ENCODE results near the gene ECI1. TPM values are rescaled to one million over a fixed set of nuclear protein-coding genes. Genes with fewer than 3 reads are reported as not detected.

The ECI1 gene
- total RNA-seq, 2 donors from 2014 or later = 29.3 to 39.1 TPM

- no peaks in the 10 kb centered on the region for H3K27me3 ChIP-seq (replicated peaks; ENCODE audit: insufficient read depth)
- H3K36me3 ChIP-seq = peaks cover 55% of the 10 kb centered on the region
- DNase-seq (ENCODE audit: low spot score) (no peak), ATAC-seq (ENCODE audit: insufficient number of reproducible peaks, low FRiP score, low read depth) (no peak)
- peaks cover 10 to 14% of the 10 kb centered on the region in 2 donors for H3K4me1 ChIP-seq (ENCODE audit: control insufficient read depth in 1 of 2, low read depth in 2 of 2)
- TF ChIP-seq CTCF (IDR thresholded peaks at IDR 0.05) = no peak
- H3K4me3 ChIP-seq = no peak overlapping the region
- no peaks in the 10 kb centered on the region for H3K9me3 ChIP-seq
- H3K27ac ChIP-seq = no peak overlapping the region
Measured at GRCh38 chr16:2234813-2235170, 16.6 kb downstream of the ECI1 start.

GRCh38 chr16:2233872-2234812 is 17.2 kb downstream of the ECI1 start:
- no peaks in the 10 kb centered on the region for H3K9me3 ChIP-seq
- no peak overlapping the region for H3K4me3 ChIP-seq
- H3K27ac ChIP-seq = no peak overlapping the region
- H3K4me1 ChIP-seq (ENCODE audit: control insufficient read depth in 1 of 2, low read depth in 2 of 2) = peaks cover 10 to 14% of the 10 kb centered on the region in 2 donors
- no peaks in the 10 kb centered on the region for H3K27me3 ChIP-seq (replicated peaks; ENCODE audit: insufficient read depth)
- TF ChIP-seq CTCF (IDR thresholded peaks at IDR 0.05) = no peak
- DNase-seq (ENCODE audit: low spot score) (no peak), ATAC-seq (ENCODE audit: insufficient number of reproducible peaks, low FRiP score, low read depth) (no peak)
- H3K36me3 ChIP-seq = peaks cover 62% of the 10 kb centered on the region

- DNase-seq (ENCODE audit: low spot score) = no peak
- peaks cover 10 to 14% of the 10 kb centered on the region in 2 donors for H3K4me1 ChIP-seq (ENCODE audit: control insufficient read depth in 1 of 2, low read depth in 2 of 2)
- no peaks in the 10 kb centered on the region for H3K9me3 ChIP-seq
- no peak for ATAC-seq (ENCODE audit: insufficient number of reproducible peaks, low FRiP score, low read depth)
- H3K27ac ChIP-seq = no peak overlapping the region
- peaks cover 67% of the 10 kb centered on the region for H3K36me3 ChIP-seq
- no peak overlapping the region for H3K4me3 ChIP-seq
- TF ChIP-seq CTCF (IDR thresholded peaks at IDR 0.05) = no peak
- no peaks in the 10 kb centered on the region for H3K27me3 ChIP-seq (replicated peaks; ENCODE audit: insufficient read depth)
Measured at GRCh38 chr16:2233046-2233775, 18.2 kb downstream of the ECI1 start.

- Histone ChIP-seq H3K4me1 (ENCODE audit: control insufficient read depth in 1 of 2, low read depth in 2 of 2) (peaks cover 10 to 14% of the 10 kb centered on the region in 2 donors), H3K27me3 (replicated peaks; ENCODE audit: insufficient read depth) (no peaks in the 10 kb centered on the region), H3K36me3 (peaks cover 67% of the 10 kb centered on the region), H3K9me3 (no peaks in the 10 kb centered on the region), H3K4me3 (no peak overlapping the region), H3K27ac (no peak overlapping the region)
- no peak for ATAC-seq (ENCODE audit: insufficient number of reproducible peaks, low FRiP score, low read depth)
- DNase-seq (ENCODE audit: low spot score) = no peak
- TF ChIP-seq CTCF (IDR thresholded peaks at IDR 0.05) = no peak
Measured at GRCh38 chr16:2232094-2232990, 19.0 kb downstream of the ECI1 start.

Data from thoracic aorta (tissue), 2 donors.